GM21528 (cell line): Measurements from ENCODE around the gene WDTC1.

ENCODE experiments used
- ATAC-seq: cut with Tn5 transposase; IDR thresholded peaks from one replicate; pipeline ENCODE4 v1.9.1; 2021; ENCODE audit warnings: mild to moderate bottlenecking, moderate library complexity; ENCODE audit not compliant: unreplicated experiment, low FRiP score

WDTC1 gene

GRCh38 chr1:27300341-27301051, 66.1 kb downstream of the WDTC1 start:
- no peak for ATAC-seq

- ATAC-seq = no peak
Observed at GRCh38 chr1:27301052-27301422, 66.6 kb downstream of the WDTC1 start.

- ATAC-seq = no peak
Observed at GRCh38 chr1:27301582-27302199, 67.3 kb downstream of the WDTC1 start.

- ATAC-seq = no peak
Observed at GRCh38 chr1:27302612-27303011, 68.2 kb downstream of the WDTC1 start.

GRCh38 chr1:27303509-27303908, 69.1 kb downstream of the WDTC1 start:
- no peak for ATAC-seq

GRCh38 chr1:27306071-27306470, 71.6 kb downstream of the WDTC1 start:
- ATAC-seq = no peak

- ATAC-seq = no peak
Observed at GRCh38 chr1:27306892-27307761, 72.7 kb downstream of the WDTC1 start.

- ATAC-seq = no peak
Observed at GRCh38 chr1:27307874-27308598, 73.6 kb downstream of the WDTC1 start.

- ATAC-seq = no peak
Observed at GRCh38 chr1:27314169-27314568, 79.7 kb downstream of the WDTC1 start.

- no peak for ATAC-seq
Observed at GRCh38 chr1:27314737-27315136, 80.3 kb downstream of the WDTC1 start.

GRCh38 chr1:27316860-27317259, 82.4 kb downstream of the WDTC1 start:
- no peak for ATAC-seq

- ATAC-seq = no peak
Observed at GRCh38 chr1:27318136-27318535, 83.7 kb downstream of the WDTC1 start.

GRCh38 chr1:27318596-27318995, 84.2 kb downstream of the WDTC1 start:
- ATAC-seq = no peak

GRCh38 chr1:27321813-27322568, 87.6 kb downstream of the WDTC1 start, which contains the start of gene TMEM222:
Gene TMEM222 (plus strand): TSS chr1:27322163. CDS start chr1:27322198, 35 bp downstream.
- peak; percentile 91 for ATAC-seq

- peak; percentile 13 for ATAC-seq
Observed at GRCh38 chr1:27322569-27323240, 88.3 kb downstream of the WDTC1 start.

GRCh38 chr1:27325286-27325685, 90.9 kb downstream of the WDTC1 start:
- ATAC-seq = no peak

GRCh38 chr1:27327964-27328363, 93.5 kb downstream of the WDTC1 start:
- no peak for ATAC-seq

- no peak for ATAC-seq
Observed at GRCh38 chr1:27330786-27331185, 96.4 kb downstream of the WDTC1 start.

GRCh38 chr1:27331426-27331825, 97.0 kb downstream of the WDTC1 start:
- no peak for ATAC-seq
